ENCODE data around the gene ZNF521.

The ZNF521 gene

DNA sequence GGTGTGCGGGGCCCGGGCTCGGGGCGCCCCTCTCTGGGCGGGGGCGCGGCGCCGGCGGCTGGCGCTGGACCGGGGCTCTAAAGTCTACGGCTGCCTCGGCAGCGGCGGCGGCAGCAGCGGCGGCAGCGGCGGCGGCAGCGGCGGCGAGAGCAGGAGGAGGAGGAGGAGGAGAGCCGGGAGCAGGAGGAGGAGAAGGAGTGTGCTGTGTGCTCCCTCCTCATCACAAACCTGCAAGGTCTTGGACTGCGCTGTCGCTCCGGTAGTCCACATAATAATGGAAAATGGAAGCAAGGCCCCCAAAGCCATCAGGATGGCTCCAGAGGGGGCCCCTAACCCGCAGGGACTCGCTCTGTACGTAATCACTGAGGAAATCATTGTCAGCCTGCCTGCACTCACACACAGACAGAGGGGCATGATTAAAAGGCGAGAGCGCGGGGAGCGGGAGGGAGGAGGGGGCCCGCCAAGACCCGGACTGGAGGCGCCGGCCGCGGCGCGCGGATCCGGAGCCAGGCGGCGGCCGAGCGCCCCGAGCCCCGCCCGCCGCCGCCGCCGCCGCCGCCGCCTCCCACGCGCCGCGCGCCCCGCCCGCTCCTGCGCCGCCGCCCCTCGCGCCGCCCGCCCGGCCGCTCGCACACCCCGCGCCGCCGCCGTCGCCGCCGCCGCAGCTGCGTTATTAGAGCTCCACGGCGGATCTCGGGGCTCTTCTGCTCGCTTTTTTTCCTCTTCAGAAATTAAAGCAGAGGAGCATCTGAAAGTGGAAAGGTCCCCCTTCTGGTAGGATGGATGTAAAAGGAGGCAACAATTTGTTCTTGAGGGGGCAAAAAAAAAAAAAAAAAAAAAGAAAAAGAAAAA is at the start of gene ZNF521:
Gene ZNF521, minus strand, starts transcription at position 390 of the 852 bp plus-strand sequence. CDS start 1,220 bp downstream, outside the sequence.
- peak; percentile 85 to 97 (median 93) for DNase-seq

DNA sequence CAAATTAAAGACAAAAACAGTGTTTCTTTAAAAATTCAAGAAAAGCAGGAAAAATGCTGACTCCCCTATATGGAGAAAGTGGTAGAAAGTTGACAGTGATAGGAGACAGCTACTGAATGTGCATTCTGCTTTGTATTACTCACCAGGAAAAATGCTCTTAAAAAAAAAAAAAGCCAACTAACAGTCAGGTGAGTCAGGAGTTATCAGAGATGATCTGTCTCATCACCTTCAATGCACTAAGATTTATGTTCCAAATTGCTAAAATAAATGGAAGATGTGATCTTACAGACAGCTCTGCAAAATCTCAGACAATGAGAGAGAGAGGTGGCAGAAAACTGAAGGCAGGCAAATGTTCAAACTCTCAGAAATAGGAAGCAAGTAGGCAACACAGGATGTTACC is 47.6 kb upstream of the ZNF521 start:
- no peak for DNase-seq

DNA sequence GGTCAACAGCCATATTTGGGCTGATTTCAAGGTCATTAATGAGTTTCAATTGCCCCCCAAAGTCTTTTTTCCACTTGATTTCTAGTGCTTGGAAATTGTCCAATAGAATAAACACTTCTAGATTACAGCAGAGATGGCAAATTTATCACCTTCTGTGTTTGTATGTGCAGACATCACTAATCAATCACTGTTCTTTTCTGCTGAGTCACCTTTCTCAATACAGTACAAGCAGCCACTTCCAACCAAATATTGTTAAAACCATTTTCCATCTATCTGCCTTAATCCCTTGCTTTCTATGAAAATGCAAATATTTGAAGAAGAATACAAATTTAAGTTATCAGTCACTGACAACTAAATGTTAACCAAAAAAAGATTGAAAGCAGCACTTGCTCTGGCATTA is 40.2 kb upstream of the ZNF521 start:
- peak in 1 of 3 experiments; percentile 50 for DNase-seq

DNA sequence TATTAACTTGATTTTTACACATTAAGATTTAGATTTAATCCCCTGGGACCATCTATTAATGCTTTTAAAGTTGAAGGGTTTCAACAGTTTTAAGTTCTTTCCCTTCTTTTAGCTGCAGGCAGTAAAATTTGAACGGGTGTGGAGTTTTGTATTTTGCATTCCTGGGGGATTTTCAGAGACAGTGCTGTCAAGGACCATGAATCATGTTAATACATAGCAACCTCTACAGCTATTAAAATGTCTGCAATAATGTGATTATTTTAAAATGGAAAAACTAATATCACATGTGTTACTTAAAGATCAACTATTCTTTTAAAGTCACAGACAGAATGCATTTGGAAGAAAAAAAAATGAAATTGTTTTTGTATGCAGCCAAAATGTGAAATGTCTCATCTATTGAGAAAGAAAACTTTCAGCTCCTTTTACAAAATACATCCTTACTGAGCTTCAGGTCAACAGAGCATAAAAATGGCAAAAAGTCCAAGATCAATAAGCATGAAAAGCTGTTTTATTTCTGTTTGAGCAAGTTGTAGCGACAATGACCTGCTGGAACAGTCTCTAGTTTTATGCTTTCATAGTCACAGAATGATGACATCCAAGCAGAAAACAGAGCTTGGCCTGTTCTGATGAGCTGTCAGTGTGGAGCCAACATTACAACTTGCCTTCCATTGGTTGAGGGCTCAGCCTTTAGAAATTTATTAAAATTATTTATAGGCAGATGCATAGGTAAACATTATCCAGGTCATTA is 21.6 kb upstream of the ZNF521 start:
- no peak for DNase-seq

DNA sequence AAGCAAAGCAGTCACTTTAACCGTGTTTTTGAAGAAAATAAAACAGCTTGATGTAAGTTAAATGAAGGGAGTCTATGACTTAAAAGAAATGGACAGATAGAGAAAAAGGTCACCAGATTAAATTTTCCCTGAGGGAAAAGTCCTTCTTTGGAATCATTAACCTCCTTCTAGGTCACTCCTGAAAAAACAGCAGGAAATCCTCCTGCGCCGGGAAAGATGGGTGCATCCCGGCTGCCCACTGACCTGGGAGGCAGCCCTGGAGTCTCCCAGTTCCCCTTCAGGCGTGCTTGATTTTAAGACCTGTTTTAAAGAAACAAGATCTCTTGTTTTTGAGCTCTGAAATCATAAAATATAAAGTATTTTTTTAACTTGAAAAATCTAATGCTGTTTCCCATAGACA is 18.4 kb upstream of the ZNF521 start:
- DNase-seq = no peak

DNA sequence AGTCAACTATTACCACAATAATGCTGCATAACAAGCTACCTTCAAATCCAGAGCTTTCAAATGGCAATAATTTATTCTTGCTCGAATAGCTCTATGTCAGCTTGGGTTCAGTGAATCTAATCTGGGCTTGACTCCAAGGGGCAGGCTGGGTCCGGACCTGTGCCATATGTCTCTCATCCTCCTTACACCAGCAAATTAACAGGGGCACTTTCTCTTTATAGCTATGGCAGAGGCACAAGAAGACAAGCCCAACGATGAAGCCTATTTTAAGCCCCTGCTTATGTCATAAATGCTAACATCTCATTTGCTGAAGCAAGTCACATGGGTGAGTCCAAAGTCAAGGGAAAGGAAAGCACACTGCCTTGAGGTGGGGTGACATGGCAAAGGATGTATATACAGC is 13.3 kb upstream of the ZNF521 start:
- DNase-seq = no peak

DNA sequence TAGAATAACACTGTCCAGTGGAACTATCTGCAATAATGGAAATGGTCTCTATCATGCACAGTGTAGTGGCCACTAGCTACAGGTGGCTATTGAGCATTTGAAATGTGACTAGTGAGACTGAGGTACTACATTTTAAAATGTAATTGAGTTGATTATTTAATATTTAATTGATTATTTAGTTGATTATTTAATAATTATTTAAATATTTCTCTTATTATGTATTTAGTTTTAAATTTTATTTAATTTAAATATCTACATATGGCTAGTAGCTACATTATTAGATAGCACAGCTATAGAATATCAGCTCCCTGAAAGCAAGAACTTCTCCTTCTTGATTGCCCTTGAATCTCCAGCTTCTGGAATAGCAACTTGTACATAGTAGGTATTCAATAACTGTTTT is 12.8 kb upstream of the ZNF521 start:
- DNase-seq = no peak

DNA sequence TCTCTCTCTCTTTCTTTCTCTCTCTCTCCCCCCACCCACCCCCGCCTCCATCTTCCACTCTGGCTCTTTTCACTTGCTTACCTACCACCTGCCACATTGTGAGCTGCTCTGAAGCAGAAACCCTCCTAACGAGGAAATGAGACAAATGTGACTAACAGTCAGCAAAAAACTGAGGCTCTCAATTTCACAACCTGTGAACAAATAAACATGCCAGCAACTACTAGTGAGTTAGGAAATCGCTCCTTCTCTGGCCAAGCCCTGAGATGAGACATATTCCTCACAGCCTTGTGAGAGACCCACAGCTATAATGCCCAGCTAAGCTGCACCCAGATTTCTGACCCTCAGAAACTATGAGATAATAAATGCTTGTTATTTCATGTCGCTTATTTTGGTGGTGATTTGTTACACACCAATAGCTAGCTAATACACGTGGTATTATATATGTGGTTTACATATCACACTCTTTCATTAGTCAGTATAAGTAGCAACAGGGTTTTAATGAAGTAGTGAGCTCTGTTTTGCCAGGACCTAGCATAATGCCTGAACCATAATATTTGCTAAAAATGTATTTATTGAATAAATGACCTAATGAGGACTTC is 8.4 kb upstream of the ZNF521 start:
- DNase-seq = no peak

DNA sequence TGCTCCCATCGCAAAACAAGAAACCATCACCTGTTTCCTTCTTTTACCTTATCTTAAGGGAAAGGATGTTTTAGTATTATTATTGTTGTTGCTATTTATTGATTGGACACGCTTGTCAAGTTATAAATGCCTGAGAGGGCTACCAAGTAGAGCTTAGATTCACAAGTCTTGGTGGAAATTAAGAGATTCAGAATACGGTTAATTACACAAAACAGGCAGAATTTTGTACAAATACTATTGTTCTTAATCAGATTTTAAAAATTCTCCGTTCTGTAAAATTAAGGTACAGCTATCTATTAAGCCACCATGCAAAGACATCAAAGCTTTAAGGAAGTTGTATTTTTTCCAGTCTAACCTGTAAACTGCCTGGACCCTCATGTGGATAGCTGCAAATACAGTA is 1.1 kb upstream of the ZNF521 start:
- no peak for DNase-seq

DNA sequence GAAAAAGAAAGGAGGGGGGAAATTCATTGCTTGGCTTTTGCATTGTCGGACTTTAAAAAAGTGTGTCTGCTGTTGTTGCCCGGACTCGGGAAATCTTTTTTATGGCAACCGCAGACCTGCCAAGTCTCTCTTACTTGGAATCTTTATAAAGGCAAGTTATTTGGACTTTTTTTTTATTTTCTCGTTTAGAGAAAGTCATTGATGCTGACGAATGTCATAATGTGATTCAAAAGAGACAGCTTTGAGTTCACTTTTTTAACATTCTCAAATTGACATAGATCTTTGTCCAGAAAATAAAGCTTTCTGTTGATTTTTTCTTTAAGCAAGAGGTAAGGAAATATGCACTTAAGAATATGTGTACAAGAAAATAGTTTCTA is 651 bp upstream of the ZNF521 start:
- no peak for DNase-seq

DNA sequence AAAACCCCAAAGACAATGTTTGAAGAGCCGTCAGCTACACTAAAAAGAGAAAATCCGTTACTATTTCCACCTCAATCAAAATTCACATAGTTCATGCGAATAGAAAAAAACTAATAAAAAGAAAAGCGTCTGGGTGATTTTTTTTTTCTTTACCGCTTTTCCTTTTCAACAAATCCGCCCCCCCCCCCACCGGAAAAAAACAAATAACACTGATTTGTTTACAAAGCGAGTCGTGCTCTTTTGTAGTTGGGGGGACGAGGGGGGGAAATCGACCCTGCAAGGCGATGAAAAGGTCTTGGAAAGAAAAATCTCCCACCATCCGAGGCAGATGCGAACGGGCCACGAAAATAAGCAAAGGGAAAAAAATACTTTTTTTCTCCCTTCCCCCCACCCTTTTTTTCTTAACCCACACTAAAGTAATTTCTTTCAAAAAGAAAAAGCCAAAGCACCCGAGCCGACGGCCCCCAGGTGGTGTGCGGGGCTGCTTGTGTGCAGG is 638 bp downstream of the ZNF521 start:
- peak in 1 of 3 experiments; percentile 78 for DNase-seq

DNA sequence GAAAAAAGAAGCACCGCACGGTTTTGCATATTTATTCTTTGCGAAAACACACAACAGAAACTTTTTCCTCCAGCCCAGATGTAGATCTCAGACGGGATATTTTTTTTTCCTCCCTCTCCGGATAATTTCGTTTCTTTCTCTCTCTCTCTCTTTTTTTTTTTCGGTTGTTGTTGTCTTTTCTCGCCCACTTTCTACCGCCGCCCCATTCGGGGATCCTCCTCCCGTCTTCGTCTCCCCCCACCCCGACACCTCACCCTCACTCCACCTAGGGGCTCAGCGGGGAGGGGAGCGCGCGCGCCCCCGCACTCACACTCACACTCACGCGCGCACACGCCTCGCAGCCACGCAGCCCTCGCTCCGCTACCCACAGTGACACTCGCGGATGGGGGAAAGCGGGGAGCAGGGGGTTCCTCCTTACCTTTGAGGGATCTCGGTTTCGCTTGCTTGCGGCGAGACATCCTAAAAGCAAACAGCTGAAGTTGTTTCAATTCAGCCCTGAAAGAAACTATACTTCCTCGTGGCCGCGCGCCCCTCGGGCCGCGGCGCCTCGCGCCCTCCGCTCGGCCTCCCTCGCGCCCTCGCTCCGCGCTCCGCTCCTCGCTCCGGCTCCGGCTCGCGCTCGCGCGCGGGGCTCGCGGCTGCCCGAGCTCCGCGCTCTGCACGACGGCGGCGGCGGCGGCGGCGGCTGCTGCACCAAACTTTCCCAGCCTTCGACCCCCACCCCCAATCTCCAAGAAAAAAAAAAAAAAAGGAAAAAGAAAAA is 1.3 kb downstream of the ZNF521 start:
- DNase-seq = peak; percentile 52 to 84 (median 80)

DNA sequence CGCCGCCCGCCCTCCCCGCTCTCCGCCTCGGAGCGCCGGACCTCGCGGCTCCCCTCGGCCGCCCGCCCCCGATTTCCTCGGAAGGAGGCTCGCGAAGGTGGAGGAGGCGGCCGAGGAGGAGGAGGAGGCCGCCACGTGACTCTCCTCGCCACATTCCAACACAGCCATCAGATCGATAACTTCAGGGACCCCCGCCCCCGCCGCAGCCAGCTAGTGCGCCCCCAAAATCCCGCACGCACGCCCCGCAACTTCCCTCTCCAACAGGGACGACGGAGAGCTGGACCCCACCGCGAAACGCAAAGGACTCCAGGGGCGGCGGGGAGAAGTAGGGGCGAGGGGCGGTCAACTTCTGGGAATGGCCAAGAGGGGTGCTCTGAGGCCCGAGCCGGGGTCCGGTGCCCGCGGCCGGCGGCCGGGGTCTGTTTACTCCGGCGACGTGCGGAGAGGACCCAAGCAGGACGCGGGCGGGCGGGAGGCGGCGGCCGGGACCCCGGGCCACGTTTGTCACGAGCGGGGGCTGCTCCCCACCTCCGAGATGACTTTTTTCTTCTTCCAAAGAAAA is 2.0 kb downstream of the ZNF521 start:
- peak in 2 of 3 experiments; percentile 51 to 58 for DNase-seq

DNA sequence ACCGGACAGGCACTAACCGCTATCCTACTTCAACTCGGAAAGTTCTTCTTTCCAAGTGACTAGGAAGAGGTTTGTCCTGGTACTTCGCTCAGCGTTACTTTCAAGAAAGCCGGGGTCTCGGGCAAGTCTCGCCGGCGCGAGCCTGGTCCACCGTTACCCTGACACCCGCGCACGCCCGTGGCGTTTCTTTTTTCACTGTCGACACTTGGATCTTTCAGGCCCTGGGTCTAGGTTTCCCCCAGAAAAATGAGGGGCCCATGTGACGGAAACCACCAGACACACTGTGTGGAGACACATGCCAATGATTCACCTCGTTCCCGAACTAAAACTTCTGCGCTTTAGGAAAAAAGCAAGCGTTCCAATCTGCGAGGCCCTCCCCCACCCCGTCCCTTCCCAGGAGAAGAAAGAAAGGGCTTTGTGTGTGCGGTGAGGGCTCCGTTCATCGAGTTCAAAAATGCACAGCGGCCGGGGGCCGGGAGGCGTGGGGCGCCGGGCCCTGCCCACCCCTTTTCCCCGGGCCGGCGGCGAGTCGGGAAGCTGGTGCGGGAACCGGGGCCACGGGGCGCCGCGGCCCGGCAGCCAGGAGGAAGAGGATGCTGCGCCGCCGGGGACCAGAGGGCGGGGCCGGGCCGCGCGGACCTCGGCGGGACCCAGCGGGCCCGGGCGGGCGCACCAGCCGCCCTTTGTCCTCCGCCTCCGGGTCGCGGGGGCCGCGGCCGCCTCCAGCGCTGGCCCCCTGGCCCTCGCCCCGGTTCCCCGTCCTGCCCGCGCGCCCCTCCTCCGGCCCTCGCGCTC is 2.6 kb downstream of the ZNF521 start:
- DNase-seq = peak; percentile 8 to 46 (median 42)

DNA sequence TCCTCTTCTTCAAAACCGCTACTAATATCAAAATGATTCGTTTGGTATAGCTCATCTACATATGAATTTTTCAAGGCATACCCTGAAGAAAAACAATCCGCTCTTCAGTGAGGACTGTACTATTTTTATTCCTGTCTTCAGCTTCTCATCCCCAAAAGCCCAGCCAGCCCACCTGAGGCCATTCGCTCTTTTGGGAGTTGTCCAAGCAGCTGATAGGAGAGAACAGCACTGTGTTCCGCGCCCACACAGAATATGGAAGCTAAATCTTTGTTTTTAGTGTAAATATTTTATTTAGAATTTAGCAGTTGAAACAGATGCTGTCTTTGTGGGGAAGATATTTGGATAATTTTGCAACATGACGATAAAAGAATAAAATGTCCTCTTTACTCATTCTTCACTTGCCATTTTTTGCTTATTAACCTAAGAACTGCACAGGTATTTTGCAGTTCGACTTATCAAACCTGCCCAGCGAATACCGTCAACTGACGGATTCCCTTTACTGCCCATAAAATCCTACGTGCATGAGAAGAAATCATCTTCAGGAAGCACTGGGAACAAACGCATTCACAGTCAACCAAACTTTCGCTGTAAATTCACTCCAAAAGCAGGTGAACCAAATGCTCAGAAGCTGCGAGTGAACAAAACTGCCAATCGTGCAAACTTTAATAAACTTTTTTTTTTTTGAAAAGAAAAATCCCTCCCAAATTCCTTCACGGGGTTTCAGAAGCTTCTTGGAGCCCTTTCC is 3.4 kb downstream of the ZNF521 start:
- no peak for DNase-seq

DNA sequence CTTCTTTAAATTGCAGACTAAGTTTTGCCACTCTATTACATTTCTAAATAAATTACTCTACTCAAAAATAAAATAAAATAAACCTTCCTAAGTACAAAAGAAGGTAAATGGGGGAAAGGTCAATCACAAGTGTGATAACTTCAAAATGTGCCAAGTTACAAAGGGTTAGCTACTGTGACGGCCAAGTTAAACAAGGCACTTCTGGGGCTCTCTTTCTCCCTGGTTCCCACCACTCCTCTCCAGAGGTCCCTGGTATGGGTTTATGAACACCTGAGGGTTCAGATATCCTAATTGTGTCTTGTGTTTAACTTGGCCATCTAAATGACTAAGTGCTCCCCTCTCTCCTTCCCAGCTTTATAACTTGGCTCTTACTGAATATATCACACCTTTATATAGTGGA is 5.4 kb downstream of the ZNF521 start:
- DNase-seq = peak in 1 of 3 experiments; percentile 12

DNA sequence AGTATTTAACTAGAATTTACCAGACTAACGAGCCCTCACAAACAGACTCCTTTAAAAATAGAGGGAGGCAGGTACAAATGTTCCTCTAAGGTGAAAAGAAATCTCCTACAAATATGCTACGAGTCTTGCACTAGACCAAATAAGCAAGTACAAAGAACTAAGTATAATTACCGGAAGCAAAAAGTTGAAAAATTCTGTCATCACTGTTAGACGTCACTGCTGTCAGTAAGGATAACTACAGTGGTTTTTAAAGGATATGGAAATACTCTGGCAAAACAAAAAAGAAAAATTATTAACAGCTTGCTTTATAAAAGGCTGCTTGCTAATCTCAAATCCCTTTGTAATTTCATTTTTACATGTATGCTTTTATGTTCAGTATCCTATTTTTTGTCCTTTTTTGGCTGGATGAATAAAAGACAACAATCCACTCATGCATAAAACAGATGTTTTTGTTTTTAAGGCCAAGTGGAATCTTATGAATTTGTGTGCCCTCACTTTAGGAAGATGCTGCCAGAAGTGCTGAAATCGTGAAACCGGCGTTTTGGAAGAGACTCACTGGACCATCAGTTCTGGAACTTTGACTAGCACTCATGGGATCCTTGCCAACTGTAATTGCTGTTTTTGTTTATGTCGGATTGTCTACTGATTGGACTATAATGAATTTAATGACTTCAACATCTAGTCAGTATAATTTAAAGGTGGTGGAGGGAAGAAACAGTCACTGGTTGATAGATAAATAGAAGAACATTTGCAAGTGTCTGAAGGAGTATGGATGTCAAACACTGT is 6.7 kb downstream of the ZNF521 start:
- DNase-seq = peak in 2 of 3 experiments; percentile 11 to 44

DNA sequence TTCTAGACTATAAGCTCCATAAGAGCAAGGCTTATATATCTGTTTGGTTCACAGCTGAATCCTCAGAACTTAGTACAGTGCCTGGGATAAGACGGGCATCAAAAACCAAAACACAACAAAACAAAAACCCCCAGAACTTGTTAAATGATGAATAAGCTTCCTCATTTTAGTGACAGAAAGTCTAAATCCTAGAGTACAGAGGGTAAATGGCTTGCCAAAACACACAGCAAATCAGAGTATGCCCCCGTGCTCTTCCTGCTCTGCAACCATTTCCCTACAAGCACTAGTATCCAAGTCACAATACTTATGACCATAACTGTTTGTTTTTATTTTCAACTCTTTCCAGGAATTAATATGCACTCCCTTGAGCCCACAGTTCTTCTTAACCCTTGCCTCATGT is 10.1 kb downstream of the ZNF521 start:
- no peak for DNase-seq

DNA sequence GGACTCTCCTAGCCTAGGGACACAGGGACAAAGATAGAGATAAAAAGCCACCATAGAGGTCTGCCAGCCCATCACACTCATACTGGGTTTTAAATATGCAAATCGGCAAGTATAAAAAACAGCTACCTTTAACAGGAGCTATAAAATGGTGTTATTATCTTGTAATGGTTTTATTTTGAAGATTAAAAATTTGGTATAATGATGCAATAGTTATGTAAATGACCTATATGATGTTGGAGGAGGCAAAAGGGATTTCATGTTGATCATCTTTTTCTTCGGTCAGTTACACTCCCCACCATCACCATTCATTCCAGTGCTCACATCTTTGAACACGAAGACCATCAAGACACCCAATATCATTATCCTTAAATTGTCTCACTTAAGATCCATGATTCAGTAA is 11.2 kb downstream of the ZNF521 start:
- no peak for DNase-seq

DNA sequence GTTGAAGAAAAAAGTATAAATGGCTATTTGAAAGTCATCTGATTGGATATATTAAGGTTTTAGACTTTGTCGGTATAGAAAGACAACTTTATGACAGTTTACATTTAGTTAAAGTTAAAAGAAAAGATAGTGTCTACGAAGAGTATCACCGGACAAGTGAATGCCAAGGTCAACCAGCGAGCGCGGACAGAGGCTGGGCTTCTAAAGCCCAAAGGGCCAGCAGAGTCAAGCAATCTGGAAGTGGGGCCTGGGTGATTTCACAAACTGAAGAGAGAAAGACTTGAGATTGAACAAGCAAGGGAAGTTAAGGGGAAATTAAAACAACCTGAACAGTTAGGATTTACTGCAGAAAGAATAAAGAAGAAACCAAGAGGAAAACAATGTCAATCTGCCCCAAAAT is 16.3 kb downstream of the ZNF521 start:
- DNase-seq = no peak
